EH (cell line): ENCODE data around the gene ROR1.

ENCODE experiments used
- DNase-seq: peaks from one replicate; pipeline ENCODE4 v3.0.0-alpha.2; 2015; ENCODE audit warnings: low read depth

ROR1 gene

GRCh38 chr1:64030411-64030810 lies 256.6 kb downstream of the ROR1 start:
- DNase-seq: no peak

GRCh38 chr1:64031236-64031635 lies 257.4 kb downstream of the ROR1 start:
- DNase-seq: no peak

GRCh38 chr1:64033667-64034220 lies 259.9 kb downstream of the ROR1 start:
- DNase-seq: no peak

- DNase-seq: no peak
Measured at GRCh38 chr1:64036549-64036948, 262.7 kb downstream of the ROR1 start.

GRCh38 chr1:64038119-64038518 lies 264.3 kb downstream of the ROR1 start:
- DNase-seq: peak; percentile 11

GRCh38 chr1:64038965-64039364 lies 265.1 kb downstream of the ROR1 start:
- peak; percentile 49 for DNase-seq

GRCh38 chr1:64039390-64039926 lies 265.6 kb downstream of the ROR1 start:
- DNase-seq: peak; percentile 99

DNA sequence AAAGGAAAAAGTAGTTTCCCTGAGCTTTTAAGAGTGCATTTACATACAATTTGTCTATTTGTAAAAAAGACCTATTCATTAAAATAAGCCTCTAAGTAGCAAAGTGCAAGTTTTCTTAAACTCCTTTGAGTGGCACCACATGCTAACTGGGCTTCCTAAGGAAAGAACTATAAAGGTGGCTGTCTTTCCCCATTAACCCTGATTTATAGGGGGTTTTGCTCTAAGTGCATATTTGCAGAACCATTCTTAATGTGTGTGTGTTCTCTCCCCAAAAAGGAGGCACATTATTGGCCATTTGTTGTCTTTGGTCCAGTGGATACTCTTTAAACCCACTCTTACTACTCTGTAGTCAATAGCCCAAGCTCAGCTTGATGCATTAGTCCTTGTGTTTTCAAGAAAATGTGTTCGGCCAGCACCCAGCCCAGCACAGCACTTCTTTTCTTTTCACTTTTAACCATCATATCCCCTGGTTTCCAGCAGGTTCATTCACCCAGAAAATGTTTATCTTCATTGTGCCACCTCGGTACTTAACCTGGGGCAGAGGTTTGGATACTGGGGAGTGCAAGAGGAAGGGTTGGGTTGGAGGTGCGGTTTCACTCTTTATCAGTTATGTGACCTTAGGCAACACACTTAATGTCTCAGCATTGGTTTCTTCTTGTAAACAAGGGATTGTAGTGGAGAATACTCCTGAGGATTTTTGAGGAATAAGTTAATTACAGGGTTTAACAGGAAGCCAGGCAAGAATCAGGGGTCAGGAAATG lies 267.7 kb downstream of the ROR1 start:
- DNase-seq: no peak

- DNase-seq: peak; percentile 92
Measured at GRCh38 chr1:64042331-64043100, 268.7 kb downstream of the ROR1 start.

GRCh38 chr1:64043288-64043687 lies 269.5 kb downstream of the ROR1 start:
- DNase-seq: peak; percentile 21

DNA sequence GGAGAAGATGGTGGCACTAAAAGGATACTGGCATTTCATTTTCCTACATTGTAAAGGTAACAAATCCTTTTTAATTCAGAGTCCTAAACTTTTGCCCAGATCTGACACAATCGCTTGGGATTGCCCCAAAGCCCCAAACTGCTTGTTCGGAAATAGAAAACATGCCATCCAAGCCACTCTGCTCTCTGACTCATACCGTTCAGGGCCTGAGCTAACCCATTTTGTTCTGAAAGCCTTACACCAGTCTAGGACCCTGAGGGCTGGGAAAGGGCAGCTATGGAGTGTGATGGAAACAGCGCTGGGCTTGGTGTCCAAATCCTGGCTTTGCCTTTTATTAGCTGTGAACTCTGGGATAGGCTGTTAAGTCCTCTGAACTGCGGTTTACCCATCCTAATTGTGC lies 270.2 kb downstream of the ROR1 start:
- peak; percentile 90 for DNase-seq

DNA sequence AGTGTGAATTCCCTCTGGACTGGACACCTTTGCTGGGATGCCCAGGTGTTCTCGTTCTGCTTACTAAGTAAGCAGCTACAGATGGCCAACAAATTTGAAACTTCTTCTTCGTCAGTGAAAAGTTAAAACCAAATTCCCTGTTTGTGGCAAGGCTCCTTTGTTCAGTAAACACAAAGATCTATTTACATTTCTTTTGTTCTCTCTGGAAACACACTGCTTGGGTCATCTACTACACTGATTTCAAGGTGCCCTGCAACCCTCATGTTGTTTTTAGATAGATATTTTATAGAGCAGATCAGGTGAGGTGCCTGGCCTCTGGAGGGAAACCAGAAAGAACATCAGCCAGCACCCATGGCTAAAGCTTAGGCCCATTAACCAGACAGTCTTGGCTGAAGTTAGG lies 272.4 kb downstream of the ROR1 start:
- no peak for DNase-seq

- no peak for DNase-seq
Measured at GRCh38 chr1:64046891-64047290, 273.1 kb downstream of the ROR1 start.

DNA sequence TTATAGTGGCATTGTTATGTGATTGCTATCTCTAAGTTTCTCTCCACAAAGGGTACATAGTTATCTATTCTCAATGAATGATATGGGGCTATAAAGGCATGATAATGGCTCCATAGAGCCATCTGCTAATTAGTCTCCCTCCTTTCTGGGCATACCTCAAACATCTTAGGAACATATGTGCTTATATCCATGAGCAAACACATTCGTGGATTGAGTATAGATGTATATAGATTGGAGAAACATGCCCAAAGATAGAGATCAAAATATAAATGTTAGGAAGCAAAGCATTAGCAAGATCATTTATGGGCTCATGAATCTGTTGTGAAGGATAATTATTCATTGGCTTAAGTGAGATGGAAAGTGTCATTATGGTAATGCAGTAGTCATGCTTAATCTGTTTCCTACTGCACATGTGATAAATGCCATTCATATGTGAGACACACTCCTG lies 273.8 kb downstream of the ROR1 start:
- DNase-seq: no peak

DNA sequence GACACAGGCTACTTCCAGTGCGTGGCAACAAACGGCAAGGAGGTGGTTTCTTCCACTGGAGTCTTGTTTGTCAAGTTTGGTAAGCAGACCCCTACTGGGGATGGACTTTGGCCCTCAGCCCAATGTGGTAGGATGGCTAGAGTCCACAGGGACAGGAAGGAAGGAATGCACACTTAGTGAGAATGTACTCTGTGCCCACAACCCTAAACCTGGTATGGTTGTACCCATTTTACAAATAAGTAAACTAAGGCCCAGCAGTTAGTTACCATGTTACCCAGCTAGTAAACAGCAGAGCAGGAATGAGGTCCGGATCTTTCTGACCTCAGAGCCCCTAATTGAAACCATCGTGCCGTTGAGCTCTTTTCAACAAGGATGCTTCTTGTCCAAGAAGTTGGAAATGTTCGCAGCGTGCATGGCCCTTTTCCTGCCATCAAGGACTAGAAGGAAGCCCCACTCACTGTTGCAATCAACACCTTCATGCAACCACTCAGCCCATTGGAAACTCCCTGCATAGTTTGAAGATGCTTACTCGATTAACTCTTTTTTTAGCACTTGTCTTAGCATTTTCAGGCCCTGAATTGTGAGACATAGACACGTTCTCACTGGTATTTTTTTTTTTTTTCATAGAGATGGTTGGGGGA lies 276.2 kb downstream of the ROR1 start:
- no peak for DNase-seq

- DNase-seq: no peak
Measured at GRCh38 chr1:64050601-64051000, 276.8 kb downstream of the ROR1 start.

DNA sequence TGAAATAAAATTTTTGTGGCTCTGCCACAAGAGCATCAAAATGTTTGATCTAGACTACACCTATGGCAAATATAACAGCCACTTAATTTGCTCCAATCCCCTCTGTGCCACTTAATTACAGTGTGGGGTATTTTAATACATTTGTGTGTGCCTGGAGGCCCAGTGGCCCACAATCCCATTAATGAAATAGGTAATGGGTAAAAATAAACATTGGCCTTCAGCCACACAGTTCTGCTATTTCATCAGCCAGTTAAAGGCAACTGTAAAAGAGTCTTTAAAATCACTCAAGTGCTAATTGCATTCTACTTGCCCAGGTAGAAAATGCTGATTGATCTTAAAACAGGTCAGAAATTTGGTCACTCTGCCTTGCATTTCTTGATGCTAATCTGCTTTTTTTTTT lies 278.0 kb downstream of the ROR1 start:
- no peak for DNase-seq

- no peak for DNase-seq
Measured at GRCh38 chr1:64052777-64053176, 279.0 kb downstream of the ROR1 start.

GRCh38 chr1:64055310-64055709 lies 281.5 kb downstream of the ROR1 start:
- DNase-seq: no peak

GRCh38 chr1:64059556-64059955 lies 285.7 kb downstream of the ROR1 start:
- DNase-seq: no peak

- DNase-seq: no peak
Measured at GRCh38 chr1:64060611-64061302, 286.9 kb downstream of the ROR1 start.
